SK-N-SH (cell line): ENCODE measurements around the gene NUTF2. TPM values are rescaled to one million over a fixed set of nuclear protein-coding genes. Genes with fewer than 3 reads are reported as not detected.

Experiments
- CTCF ChIA-PET: fragments of 300-600, 350-600 bp; formaldehyde crosslinking; extraction: SDS; loops from one replicate; lab custom pipeline; 2021; lab: Yijun Ruan, JAX
- POLR2A ChIA-PET: fragments of 350-600 bp; sonication (Branson Sonifier 250); formaldehyde crosslinking; extraction: SDS; loops from one replicate; lab custom pipeline; 2020; ENCODE audit warnings: antibody characterized with exemption, inconsistent platforms; lab: Yijun Ruan, JAX
- DNase-seq: peaks from one replicate; pipeline ENCODE4 v3.0.0; 2012
- H2AFZ ChIP-seq: fragments of 200-600 bp; sonication (generic); 2 replicates; pipeline ENCODE4 v1.8.1; 2016; ENCODE audit warnings: antibody characterized with exemption, mild to moderate bottlenecking, low read depth
- H3F3A ChIP-seq: fragments of 200-600 bp; sonication (generic); replicated peaks from 2 replicates; pipeline ENCODE3; 2016; ENCODE audit warnings: antibody characterized with exemption, mild to moderate bottlenecking; ENCODE audit not compliant: insufficient read depth
- H3K27ac ChIP-seq, 2 experiments: fragments of 200-500 bp in 1 of 2; fragments of 200-600 bp in 1 of 2; sonication (Bioruptor generic) in 1 of 2; sonication (generic), shearing (Covaris generic) in 1 of 2; 2 replicates each; pipeline versions ENCODE4 v1.5.1 to v1.6.1; 2014 to 2016; ENCODE audit warnings: low read depth in 2 of 2, inconsistent platforms in 1 of 2, low read length in 1 of 2, mild to moderate bottlenecking in 1 of 2, mixed read lengths in 1 of 2
- H3K27me3 ChIP-seq: fragments of 200-600 bp; sonication (generic), shearing (Covaris generic); 2 replicates; pipeline ENCODE4 v1.6.1; 2016; ENCODE audit warnings: mixed run types; ENCODE audit not compliant: insufficient read depth
- H3K36me3 ChIP-seq, 2 experiments: fragments of 200-500 bp in 1 of 2; fragments of 200-600 bp in 1 of 2; sonication (Bioruptor generic) in 1 of 2; sonication (generic) in 1 of 2; replicated peaks in 1 of 2; 2 replicates each; pipeline versions ENCODE3 to v1.5.1; 2014 to 2016; ENCODE audit warnings: low read length in 1 of 2, mild to moderate bottlenecking in 1 of 2; ENCODE audit not compliant: insufficient read depth in 2 of 2, control insufficient read depth in 1 of 2
- H3K4me1 ChIP-seq, 2 experiments: fragments of 200-500 bp in 1 of 2; fragments of 200-600 bp in 1 of 2; sonication (Bioruptor generic) in 1 of 2; sonication (generic), shearing (Covaris generic) in 1 of 2; 2 replicates each; pipeline versions ENCODE4 v1.5.1 to v1.6.1; 2014 to 2016; ENCODE audit warnings: low read depth in 1 of 2, low read length in 1 of 2, mixed run types in 1 of 2; ENCODE audit not compliant: insufficient read depth in 2 of 2, control insufficient read depth in 1 of 2
- H3K4me2 ChIP-seq: fragments of 200-600 bp; sonication (generic), shearing (Covaris generic); 2 replicates; pipeline ENCODE4 v1.6.1; 2017; ENCODE audit warnings: mixed run types
- H3K4me3 ChIP-seq, 2 experiments: fragments of 200-500 bp in 1 of 2; fragments of 200-600 bp in 1 of 2; sonication (Bioruptor generic) in 1 of 2; sonication (generic), shearing (Covaris generic) in 1 of 2; 2 replicates each; pipeline versions ENCODE4 v1.5.1 to v1.8.1; 2014 to 2016; ENCODE audit warnings: low read depth in 2 of 2, inconsistent platforms in 1 of 2, low read length in 1 of 2, mild to moderate bottlenecking in 1 of 2, mixed read lengths in 1 of 2, moderate library complexity in 1 of 2
- H3K79me2 ChIP-seq: fragments of 200-600 bp; sonication (generic); 2 replicates; pipeline ENCODE4 v1.8.1; 2017; ENCODE audit warnings: mild to moderate bottlenecking; ENCODE audit not compliant: insufficient read depth
- H3K9ac ChIP-seq: fragments of 200-600 bp; sonication (generic); 2 replicates; pipeline ENCODE4 v1.6.1; 2017; ENCODE audit warnings: mixed run types
- H3K9me2 ChIP-seq: fragments of 200-600 bp; sonication (generic); 2 replicates; pipeline ENCODE4 v1.6.1; 2017; ENCODE audit warnings: mixed run types
- H3K9me3 ChIP-seq: fragments of 200-600 bp; sonication (generic); 2 replicates; pipeline ENCODE4 v1.6.1; 2017; ENCODE audit warnings: mixed run types, mild to moderate bottlenecking, moderate library complexity
- H4K20me1 ChIP-seq: fragments of 200-600 bp; sonication (generic); 2 replicates; pipeline ENCODE4 v1.6.1; 2017; ENCODE audit warnings: mild to moderate bottlenecking, mixed run types; ENCODE audit not compliant: insufficient read depth
- CHD2 ChIP-seq: fragments of 150-350 bp; IDR thresholded peaks from 2 replicates; pipeline ENCODE4 v1.6.1; 2018; ENCODE audit warnings: low read length; ENCODE audit not compliant: partially characterized antibody
- CTCF ChIP-seq: fragments of 200-600 bp; sonication (generic); IDR thresholded peaks from 2 replicates; pipeline ENCODE4 v1.6.1; 2017; ENCODE audit warnings: antibody characterized with exemption, mild to moderate bottlenecking, moderate library complexity
- ELF1 ChIP-seq: IDR thresholded peaks from 2 replicates; pipeline ENCODE4 v1.4.0; 2012
- EZH2phosphoT487 ChIP-seq: fragments of 200-600 bp; sonication (generic); IDR thresholded peaks from 2 replicates; pipeline ENCODE4 v1.6.1; 2017; ENCODE audit warnings: low read depth, mixed run types, mild to moderate bottlenecking, antibody characterized with exemption, moderate library complexity, borderline replicate concordance
- FOSL2 ChIP-seq: IDR thresholded peaks from 2 replicates; pipeline ENCODE4 v1.4.0; 2012; ENCODE audit warnings: low read depth, mild to moderate bottlenecking, moderate library complexity, borderline replicate concordance
- FOXM1 ChIP-seq: IDR thresholded peaks from 2 replicates; pipeline ENCODE4 v1.4.0; 2012; ENCODE audit warnings: low read depth, mild to moderate bottlenecking
- GABPA ChIP-seq: IDR thresholded peaks from 2 replicates; pipeline ENCODE4 v1.4.0; 2012; ENCODE audit warnings: low read depth, mild to moderate bottlenecking
- GATA2 ChIP-seq: sonication (generic); formaldehyde crosslinking; IDR thresholded peaks from 2 replicates; pipeline ENCODE4 v1.5.0; 2020; ENCODE audit warnings: mild to moderate bottlenecking, missing genetic modification reagents
- IRF3 ChIP-seq: fragments of 150-350 bp; IDR thresholded peaks from 2 replicates; pipeline ENCODE4 v1.6.1; 2016; ENCODE audit warnings: mild to moderate bottlenecking, low read depth, low read length
- JUND ChIP-seq: IDR thresholded peaks from 2 replicates; pipeline ENCODE4 v1.4.0; 2012
- MXI1 ChIP-seq: IDR thresholded peaks from 2 replicates; pipeline ENCODE4 v1.6.1; 2012; ENCODE audit warnings: mild to moderate bottlenecking, low read depth, low read length, improper control_type of control experiment
- NFIC ChIP-seq: IDR thresholded peaks from 2 replicates; pipeline ENCODE4 v1.4.0; 2012; ENCODE audit warnings: borderline replicate concordance
- NRF1 ChIP-seq: IDR thresholded peaks from 2 replicates; pipeline ENCODE4 v1.6.1; 2012; ENCODE audit warnings: low read depth, mild to moderate bottlenecking, low read length
- PBX3 ChIP-seq: IDR thresholded peaks from 2 replicates; pipeline ENCODE4; 2012
- POLR2AphosphoS5 ChIP-seq: IDR thresholded peaks from 2 replicates; pipeline ENCODE4 v1.6.1; 2012; ENCODE audit warnings: low read depth, low read length
- RAD21 ChIP-seq: IDR thresholded peaks from 2 replicates; pipeline ENCODE4 v1.6.1; 2012; ENCODE audit warnings: mild to moderate bottlenecking, low read length
- RCOR1 ChIP-seq: fragments of 150-350 bp; IDR thresholded peaks from 2 replicates; pipeline ENCODE4 v1.6.1; 2017; ENCODE audit warnings: antibody characterized with exemption, low read length
- REST ChIP-seq: IDR thresholded peaks from 2 replicates; pipeline ENCODE4 v1.6.1; 2012; ENCODE audit warnings: mild to moderate bottlenecking, low read depth, low read length, moderate library complexity
- SIN3A ChIP-seq: IDR thresholded peaks from 2 replicates; pipeline ENCODE4 v1.6.1; 2012; ENCODE audit warnings: low read depth, mild to moderate bottlenecking, low read length, moderate library complexity, borderline replicate concordance
- SMC3 ChIP-seq: IDR thresholded peaks from 2 replicates; pipeline ENCODE4 v1.6.1; 2012; ENCODE audit warnings: low read depth, low read length, improper control_type of control experiment
- TEAD4 ChIP-seq: IDR thresholded peaks from 2 replicates; pipeline ENCODE4 v1.4.0; 2012; ENCODE audit warnings: mild to moderate bottlenecking, borderline replicate concordance; ENCODE audit not compliant: insufficient read depth
- YY1 ChIP-seq: IDR thresholded peaks from 2 replicates; pipeline ENCODE4 v1.4.0; 2012; ENCODE audit warnings: low read depth, mild to moderate bottlenecking
- ZBTB33 ChIP-seq: IDR thresholded peaks from 2 replicates; pipeline ENCODE4 v1.4.0; 2012; ENCODE audit warnings: low read depth, borderline replicate concordance
- WGBS: methylation state at CpG from one replicate; pipeline ENCODE4 v1.1.6; 2017; ENCODE audit warnings: low lambda C conversion rate; 5-methylcytosine and 5-hydroxymethylcytosine counted together
- polyA plus RNA-seq, 3 experiments: library from polyadenylated mRNA; depleted of rRNA; stranded (reverse); fragments of >200 nt; gene quantifications; 2 replicates each; pipeline ENCODE4 v1.2.3, GENCODE V29; 2012

Gene NUTF2
- polyA plus RNA-seq, 1 of the 3 experiments (the other 2 are of a cell fraction): 449 TPM

- H3K9me3 ChIP-seq: no peaks in the 10 kb centered on the region
- H2AFZ ChIP-seq: peak within 1 kb of the TSS; percentile 82
- peaks cover 10 to 11% of the 10 kb centered on the region in 2 experiments; a peak in 2 of 4 replicates for H3K4me1 ChIP-seq
- H3K36me3 ChIP-seq: no peaks in the 10 kb centered on the region
- H3K27me3 ChIP-seq: no peaks in the 10 kb centered on the region
- CTCF ChIA-PET: interaction anchor here (0.9 to 22.4 kb wide), 10 partner anchors 9 to 148 kb away, joined by 3 to 564 read pairs (median 4); partner anchors contain the start of genes CTRL, LCAT, NRN1L and NUTF2
- DNase-seq: peak; percentile 100
- H3K4me3 ChIP-seq: peak within 1 kb of the TSS; percentile 80 to 97
- peak within 1 kb of the TSS; percentile 99 for H3K9ac ChIP-seq
- peaks cover 5% of the 10 kb centered on the region; the same call in 1 of the 2 replicates for H4K20me1 ChIP-seq
- 2% methylated on average over 21 of the region's 90 CpGs for WGBS
- H3K27ac ChIP-seq: peak within 1 kb of the TSS; percentile 68 to 69
- peak within 1 kb of the TSS; percentile 93 for H3K4me2 ChIP-seq
- POLR2A ChIA-PET: interaction anchor here (1.0 kb wide), 1 partner anchor 11 kb away, joined by 3 read pairs; no protein-coding TSS in a partner anchor
- no peaks in the 10 kb centered on the region for H3F3A ChIP-seq
- peaks cover 49% of the 10 kb centered on the region for H3K79me2 ChIP-seq
- no peaks in the 10 kb centered on the region for H3K9me2 ChIP-seq
- peak; percentile 8; the same call in 1 of the 2 replicates for TF ChIP-seq SIN3A
- no peak for TF ChIP-seq FOSL2
- TF ChIP-seq TEAD4: no peak
- TF ChIP-seq RCOR1: no peak
- no peak for TF ChIP-seq IRF3
- no peak for TF ChIP-seq FOXM1
- no peak for TF ChIP-seq RAD21
- peak; percentile 62 for TF ChIP-seq POLR2AphosphoS5
- no peak for TF ChIP-seq SMC3
- no peak for TF ChIP-seq GABPA
- TF ChIP-seq EZH2phosphoT487: no peak
- no peak for TF ChIP-seq JUND
- TF ChIP-seq NRF1: no peak
- no peak for TF ChIP-seq CTCF
- TF ChIP-seq NFIC: no peak
- TF ChIP-seq YY1: peak; percentile 90
- peak; percentile 55; the same call in 1 of the 2 replicates for TF ChIP-seq MXI1
- peak; percentile 99 for TF ChIP-seq PBX3
- TF ChIP-seq CHD2: peak; percentile 77
- TF ChIP-seq GATA2 (CRISPR knock-in tag): no peak
- TF ChIP-seq ELF1: no peak
- peak; percentile 72; the same call in 1 of the 2 replicates for TF ChIP-seq ZBTB33
- TF ChIP-seq REST: no peak
Observed at GRCh38 chr16:67892899-67893742, 46.4 kb downstream of the NUTF2 start, which contains the start of gene PSKH1. Gene PSKH1 (plus strand): TSS chr16:67893254. CDS start chr16:67908750, 15,496 bp downstream.
